DMS114 treated with DMSO at 0.1 percent for 48 hours (cell line): Measurements from ENCODE around the gene NLRP6.
"Not testable (repeated sequence)": the region's sequence is repeated elsewhere in the genome, so short reads cannot be mapped to it uniquely, and the experiment has no call there.

Source experiments
- DNase-seq: peaks from one replicate; lab custom pipeline; 2025; ENCODE audit not compliant: unreplicated experiment; lab: John Stamatoyannopoulos, UW

Gene NLRP6

DNA sequence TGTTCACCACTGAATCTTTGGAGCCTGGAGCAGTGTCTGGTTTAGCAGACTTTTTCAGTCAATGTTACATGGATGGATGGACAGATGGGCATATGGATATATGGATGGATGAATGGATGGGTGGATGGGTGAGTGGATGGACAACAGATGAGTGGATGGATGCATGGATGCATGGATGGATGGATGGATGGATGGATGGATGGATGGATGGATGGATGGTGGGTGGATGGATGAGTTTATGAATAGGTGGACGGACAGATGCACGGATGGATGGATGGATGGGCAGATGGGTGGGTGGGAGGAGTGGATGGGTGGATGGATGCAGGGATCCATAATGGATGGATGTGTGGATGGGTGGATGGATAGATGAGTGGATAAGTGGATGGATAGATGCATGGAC is 22.4 kb upstream of the NLRP6 start:
- no peak for DNase-seq

DNA sequence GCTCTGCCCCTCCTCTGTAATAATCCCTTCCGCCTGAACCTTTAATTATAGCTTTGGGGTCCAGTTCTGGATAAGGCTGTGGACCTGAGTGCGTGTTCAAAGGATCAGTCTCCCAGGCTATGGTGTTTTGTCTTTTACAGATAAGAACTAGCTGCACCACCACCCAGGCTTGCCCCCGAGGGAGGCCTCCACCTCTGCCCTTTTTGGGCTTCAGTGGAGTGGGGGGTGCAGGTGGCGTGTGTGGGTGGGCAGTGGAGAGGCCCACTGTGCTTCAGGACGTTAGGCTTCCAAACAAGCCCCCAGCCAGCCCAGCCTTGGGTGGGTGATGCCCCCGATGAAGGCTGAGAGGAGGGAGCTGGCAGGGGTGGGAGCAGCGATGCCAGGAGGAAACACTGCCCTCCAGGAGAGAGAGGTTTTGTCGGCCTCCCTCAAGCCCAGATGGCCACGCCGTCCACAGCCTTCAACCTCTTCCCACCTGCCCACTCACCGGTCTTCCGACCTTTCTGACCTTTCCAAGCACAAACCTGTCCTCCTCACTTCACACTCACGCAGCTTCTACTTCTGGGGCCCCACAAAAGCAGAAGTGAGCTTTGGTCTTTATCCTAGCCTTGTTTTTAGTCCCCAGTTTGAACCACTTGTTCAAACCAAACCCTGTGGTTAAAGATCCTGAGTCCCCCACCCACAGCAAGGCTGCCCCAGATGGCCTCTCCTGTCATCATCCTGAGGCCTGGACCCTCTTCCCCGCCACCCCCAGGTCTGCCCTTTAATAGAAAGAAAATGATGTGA is 21.1 kb upstream of the NLRP6 start:
- DNase-seq, result no peak

DNA sequence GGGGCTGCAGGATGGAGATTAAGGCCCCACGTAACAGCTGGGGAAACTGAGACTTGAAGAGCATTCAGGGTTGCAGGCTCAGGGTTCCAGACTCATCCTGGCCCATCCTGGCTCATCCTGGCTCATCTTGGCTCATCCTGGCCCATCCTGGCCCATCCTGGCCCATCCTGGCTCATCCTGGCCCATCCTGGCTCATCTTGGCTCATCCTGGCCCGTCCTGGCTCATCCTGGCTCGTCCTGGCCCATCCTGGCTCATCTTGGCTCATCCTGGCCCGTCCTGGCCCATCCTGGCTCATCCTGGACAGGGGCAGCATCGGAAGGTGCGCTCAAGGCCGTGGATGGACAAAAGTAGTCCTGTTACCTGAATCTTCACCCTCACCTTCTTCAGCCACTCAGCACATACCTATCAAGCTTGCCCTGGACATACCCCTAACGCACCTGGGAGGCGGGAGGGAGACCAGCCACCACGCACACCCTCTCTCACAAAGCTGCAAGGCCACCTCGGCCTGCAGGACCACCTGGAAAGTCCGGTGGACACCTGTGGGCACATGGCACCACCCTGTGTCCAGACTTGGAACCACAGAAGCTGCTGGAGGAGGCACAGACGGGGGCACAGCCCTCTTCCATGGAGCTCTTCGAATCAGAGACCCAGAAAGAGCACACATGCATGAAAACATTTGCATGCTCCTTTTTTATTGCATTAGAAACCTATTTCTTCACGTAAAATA is 20.3 kb upstream of the NLRP6 start:
- DNase-seq, result no peak

DNA sequence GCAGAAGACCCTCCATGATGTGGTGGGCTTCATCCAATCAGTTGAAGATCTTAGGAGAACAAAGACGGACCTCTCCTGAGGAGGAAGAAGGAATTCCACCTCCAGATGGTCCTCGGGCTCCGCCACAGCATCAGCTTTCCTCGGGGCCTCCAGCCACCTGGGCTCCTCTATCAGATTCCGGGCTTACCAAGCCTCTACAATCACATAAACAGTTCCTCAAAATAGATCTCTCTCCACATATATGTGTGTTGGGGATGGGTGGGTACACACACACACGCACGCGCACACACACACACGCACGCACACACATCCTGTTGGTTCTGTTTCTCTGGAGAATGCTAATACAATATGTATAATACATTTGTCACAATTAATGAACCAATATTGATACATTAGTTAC is 18.8 kb upstream of the NLRP6 start:
- no peak for DNase-seq

DNA sequence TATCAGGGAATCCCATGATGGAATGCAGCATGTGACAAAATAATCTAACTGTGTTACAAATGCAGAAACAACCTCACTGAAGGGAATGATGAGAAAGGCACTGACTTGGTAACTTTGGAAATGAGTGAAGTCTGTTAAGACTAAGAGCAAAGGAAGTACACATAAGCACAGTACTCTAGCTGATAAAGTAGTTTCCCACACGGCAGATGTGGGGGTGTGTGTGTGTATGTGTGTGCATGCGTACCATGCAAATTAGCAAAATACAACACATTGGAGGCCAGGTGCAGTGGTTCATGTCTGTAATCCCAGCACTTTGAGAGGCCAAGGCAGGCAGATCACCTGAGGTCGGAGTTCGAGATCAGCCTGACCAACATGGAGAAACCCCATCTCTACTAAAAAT is 16.6 kb upstream of the NLRP6 start:
- no peak for DNase-seq

DNA sequence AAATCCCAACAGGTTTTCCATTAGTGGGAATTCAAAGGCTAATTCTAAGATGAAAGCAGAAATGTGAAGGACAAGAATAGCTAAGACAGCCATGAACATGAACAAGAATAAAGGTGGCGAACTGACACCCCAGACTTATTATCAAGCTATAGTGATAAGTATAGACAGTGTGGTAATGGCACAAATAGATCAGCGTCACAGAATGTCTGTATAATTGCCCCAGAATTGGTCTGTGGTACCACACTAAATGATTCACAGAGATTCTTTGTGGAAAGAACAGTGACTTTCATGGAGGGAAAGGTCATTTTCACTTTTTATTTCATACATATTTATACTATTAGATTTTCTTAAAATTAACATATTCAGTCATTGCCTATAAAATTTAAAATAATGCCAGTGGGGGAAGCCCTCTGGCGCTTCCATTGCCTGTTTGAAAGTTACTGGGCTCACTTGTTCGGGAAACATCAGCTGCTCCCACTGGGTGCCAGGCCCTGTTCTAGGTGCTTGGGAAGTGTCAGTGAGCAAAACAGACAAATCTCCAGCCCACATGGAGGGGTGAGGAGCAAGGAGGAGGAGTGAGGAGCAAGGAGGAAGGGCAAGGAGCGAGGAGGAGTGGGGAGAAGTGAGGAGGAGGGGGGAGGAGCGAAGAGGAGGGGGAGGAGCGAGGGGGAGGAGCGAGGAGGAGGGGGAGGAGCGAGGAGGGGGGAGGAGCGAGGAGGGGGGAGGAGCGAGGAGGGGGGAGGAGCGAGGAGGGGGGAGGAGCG is 11.3 kb upstream of the NLRP6 start:
- no peak for DNase-seq

DNA sequence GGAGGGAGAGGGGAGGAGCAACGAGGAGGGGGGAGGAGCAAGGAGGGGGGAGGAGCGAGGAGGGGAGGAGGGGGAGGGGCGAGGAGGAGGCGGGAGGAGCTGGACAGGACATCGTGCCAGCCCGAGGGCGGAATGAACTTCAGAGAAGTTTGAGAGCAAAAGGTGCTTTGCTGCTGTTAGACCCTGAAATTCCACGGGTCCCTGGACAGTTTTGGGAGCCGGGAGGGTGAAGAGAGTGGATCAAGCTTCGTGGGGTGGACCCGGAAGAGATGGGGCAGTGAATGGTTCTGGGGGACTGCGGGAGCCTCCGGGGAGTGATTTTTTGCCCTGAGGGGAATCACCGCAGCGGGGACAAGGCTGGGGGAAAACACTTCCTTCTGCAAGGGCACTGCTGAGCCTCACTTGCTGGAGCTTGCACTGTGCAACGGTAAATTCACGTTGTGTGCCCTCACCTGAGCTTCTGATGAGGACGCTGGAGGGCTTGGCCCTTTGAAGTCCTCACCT is 10.7 kb upstream of the NLRP6 start:
- no peak for DNase-seq

DNA sequence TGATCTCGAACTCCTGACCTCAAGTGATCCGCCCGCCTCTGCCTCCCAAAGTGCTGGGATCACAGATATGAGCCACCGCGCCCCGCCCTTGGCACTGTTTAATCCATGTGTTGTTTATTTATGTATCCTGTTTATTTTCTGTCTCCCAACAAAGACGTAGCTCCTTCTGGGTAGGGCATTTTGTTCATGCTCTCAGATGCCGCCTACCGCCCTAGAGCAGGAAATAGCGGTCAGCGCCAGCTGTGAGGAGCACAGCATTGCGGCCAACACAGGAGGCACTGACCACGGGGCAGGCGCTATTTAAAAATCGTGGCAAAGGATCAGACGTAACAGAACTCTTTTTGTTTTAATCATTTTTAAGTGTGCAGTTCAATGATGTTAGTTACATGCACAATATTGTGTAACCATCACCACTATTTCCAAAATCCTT is 9.5 kb upstream of the NLRP6 start:
- not testable (repeated sequence) for DNase-seq

DNA sequence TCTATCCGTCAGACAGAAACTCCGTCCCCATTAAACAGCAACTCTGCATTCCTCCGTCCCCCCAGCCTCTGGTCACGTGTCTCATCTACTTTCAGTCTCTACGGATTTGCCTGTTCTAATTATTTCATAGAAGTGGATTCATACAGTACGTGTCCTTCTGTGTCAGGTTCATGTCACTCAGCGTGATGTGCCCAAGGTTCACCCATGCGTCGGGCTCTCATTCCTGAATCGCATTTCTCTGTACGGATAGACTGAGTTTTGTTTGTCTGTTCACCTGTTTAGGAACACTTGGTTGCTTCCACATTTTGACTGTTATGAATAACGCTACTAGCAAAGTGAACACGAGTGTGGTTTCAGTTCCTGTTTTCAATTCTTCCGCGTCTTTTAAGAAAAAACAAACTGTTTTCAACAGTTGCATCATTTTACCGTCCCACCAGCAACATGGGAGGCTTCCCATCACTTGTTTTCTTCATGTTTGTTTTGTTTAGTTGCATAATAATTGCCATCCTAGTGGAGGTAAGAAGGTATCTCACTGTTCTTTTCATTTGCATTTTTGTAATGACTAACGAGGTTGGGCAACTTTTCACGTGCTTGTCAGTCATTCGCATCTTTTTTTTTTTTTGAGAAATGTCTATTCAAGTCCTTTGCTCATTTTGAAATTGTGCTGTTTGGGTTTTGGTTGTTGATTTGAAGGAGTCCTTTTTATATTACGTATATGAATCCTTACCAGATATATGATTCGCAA is 8.9 kb upstream of the NLRP6 start:
- no peak for DNase-seq

DNA sequence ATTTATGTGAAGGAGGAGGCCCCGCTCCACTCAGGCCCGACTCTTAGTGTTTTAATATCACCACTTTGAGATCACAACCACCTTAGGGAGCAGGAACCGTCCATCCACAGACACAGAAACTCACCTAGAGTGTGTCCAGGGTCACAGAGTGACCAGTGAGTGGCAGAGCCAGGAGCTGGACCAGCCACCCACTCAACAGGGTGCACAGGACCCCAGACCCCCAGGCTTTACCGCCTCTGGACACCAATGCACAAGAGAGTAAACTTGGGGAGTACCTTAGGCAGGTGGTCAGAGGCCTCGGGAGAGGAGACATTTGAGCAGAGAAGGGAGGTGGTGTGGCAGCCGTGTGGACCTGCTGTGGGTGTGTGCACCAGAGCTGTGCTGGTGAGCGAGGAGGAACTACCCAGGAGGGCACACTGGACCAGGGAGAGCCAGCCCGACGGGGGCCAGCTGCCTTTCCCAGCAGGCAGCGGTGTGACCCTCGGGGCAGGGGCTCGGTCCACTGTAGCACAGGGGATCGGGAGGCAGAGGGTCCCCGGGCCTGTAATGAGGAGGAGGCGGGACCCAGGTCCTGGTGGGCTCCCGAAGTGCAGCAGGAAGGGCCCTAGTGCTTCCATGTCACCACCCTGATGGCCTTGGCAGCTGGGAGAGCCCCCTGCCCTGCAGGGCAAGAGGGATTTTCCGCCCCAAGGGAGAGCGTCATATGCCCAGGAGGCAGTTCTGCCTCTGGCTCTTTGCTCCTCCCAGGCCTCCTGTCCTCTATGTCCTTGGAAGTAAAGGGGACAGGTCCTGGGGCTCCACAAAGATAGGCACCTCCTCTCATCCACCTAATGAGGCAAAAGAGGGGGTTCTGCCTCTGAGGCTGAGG is 7.5 kb upstream of the NLRP6 start:
- no peak for DNase-seq

DNA sequence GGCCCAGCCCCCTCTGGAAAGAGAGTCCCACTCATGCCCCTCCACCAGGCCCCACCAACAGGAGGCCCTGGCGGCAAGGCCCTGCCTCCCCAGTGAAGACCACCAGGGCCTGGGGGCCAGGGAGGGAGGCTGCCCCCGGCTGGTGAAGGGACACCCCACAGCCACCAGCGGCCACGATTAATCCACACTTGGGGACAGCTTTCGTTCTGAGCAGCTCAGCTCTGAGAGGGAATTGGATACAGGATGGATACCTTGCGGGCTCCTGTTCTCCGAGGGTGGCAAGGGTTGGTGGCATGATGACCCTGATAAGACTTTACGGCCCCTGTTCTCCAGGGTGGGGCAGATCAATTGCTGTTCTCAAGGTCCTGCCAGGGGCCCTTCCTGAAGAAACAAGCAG is 6.9 kb upstream of the NLRP6 start:
- DNase-seq, result no peak

DNA sequence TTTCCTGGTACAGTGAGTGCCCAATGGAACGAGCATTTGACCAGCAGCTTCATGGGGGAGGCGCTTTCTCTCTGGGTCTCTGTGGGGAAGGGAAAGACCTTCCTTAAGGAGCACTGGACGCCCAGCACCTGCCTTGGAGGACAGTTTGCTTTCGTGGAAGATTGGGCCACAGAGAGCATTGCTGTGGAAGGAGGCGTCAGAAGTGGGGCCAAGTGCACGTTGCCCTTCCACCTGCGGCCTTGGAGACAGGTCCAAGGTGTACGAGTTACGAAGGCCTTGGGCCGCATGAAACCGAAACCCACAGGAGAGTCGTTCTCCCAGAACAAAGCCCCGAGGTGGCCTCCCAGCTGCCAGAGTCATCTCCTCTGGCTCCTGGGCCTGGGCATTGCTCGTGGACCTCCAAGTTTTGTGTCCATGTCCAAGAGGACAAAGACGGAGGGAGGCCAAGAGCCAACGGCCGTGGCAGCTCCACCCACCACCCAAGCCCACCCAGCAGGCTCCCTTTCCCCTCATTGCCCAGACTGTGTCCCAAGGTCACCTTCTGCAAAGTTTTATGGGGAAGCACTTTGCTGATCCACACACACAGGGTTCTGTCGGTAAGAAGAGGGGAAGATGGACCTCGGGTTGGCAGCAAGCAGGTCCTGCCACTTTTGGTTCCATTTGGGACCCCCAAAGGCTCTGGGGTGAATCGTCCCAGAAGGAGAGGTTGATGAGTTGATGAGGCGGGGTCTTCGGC is 5.8 kb upstream of the NLRP6 start:
- DNase-seq, result no peak

DNA sequence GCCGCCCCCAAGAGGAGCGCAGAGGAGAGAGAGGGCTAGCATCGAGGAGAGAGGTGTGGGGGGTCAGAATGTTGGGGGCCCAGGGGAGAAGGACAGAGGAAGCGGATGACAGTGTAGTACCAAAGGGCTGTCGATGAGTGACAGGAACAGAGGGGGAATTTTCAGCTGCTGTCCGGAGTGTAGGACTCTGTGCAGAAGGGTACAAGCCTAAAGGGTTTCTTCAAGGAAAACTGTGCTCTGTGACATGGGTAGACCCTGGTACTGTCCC is 5.3 kb upstream of the NLRP6 start:
- no peak for DNase-seq

DNA sequence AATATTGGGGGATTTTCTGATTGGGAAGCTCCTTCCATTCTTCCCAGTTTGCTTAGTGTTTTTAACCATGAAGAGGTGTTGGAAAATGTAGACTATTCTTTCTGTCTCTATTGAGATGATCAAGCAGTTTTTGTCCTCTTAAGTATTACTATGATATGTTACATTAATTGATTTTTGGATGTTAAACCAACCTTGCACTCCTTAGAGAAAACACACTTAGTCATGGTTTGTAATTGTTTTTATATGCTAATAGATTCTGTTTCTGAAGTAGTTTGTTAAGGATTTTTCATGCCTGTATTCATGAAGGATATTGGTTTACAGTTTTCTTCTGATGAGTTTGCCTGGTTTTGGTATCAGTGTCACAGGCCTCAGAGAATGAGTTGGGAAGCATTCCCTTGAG is 2.0 kb upstream of the NLRP6 start:
- no peak for DNase-seq

DNA sequence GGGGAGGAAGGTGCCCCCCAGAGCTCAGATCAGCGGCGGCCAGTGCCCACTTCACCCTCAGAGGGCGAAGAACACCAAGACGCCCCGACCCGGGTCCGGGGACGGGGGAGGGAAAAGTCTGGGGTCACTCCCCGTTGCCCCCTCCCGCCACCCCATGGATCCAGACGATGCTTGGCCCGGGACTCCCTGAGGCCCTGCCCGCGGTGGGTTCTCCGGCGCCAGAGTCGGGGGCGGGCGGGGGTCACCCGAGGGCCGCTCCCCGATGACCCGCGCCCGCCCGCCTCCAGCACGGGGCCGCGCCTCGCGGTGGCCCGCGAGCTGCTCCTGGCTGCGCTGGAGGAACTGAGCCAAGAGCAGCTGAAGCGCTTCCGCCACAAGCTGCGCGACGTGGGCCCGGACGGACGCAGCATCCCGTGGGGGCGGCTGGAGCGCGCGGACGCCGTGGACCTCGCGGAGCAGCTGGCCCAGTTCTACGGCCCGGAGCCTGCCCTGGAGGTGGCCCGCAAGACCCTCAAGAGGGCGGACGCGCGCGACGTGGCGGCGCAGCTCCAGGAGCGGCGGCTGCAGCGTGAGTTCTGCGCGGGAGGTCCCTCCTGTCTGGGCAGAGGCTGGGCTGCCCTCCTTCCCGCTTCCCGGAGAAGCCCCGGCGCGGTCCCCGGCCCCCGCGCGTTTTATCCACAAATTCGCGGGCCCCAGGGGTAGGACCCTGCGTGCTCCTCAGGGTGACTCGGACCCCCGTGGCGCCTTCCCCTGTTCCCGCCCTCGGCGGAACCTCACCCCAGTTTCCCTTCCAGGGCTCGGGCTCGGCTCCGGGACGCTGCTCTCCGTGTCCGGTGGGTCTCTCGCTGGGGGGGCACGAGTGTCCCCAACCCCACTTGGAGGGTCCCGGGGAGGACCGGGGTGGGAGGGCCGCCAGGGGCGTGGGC is 1.1 kb downstream of the NLRP6 start:
- no peak for DNase-seq

DNA sequence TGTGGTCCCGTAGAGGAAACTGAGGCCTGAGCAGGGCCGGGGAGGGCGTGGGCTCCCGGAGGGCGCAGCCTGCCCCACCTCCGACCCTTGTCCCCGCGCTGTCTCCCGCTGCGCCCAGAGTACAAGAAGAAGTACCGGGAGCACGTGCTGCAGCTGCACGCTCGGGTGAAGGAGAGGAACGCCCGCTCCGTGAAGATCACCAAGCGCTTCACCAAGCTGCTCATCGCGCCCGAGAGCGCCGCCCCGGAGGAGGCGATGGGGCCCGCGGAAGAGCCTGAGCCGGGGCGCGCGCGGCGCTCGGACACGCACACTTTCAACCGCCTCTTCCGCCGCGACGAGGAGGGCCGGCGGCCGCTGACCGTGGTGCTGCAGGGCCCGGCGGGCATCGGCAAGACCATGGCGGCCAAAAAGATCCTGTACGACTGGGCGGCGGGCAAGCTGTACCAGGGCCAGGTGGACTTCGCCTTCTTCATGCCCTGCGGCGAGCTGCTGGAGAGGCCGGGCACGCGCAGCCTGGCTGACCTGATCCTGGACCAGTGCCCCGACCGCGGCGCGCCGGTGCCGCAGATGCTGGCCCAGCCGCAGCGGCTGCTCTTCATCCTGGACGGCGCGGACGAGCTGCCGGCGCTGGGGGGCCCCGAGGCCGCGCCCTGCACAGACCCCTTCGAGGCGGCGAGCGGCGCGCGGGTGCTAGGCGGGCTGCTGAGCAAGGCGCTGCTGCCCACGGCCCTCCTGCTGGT is 1.9 kb downstream of the NLRP6 start:
- DNase-seq, result no peak

DNA sequence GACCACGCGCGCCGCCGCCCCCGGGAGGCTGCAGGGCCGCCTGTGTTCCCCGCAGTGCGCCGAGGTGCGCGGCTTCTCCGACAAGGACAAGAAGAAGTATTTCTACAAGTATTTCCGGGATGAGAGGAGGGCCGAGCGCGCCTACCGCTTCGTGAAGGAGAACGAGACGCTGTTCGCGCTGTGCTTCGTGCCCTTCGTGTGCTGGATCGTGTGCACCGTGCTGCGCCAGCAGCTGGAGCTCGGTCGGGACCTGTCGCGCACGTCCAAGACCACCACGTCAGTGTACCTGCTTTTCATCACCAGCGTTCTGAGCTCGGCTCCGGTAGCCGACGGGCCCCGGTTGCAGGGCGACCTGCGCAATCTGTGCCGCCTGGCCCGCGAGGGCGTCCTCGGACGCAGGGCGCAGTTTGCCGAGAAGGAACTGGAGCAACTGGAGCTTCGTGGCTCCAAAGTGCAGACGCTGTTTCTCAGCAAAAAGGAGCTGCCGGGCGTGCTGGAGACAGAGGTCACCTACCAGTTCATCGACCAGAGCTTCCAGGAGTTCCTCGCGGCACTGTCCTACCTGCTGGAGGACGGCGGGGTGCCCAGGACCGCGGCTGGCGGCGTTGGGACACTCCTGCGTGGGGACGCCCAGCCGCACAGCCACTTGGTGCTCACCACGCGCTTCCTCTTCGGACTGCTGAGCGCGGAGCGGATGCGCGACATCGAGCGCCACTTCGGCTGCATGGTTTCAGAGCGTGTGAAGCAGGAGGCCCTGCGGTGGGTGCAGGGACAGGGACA is 2.7 kb downstream of the NLRP6 start:
- no peak for DNase-seq
